Activated gamma-delta T cell treated with Interleukin-2 at 50 U/mL for 16 hours (primary cell): ENCODE measurements around the gene ATOH8.

ENCODE experiments used
- DNase-seq: peaks from one replicate; pipeline ENCODE4 v3.0.0-alpha.2; 2020

Gene ATOH8

GRCh38 chr2:85737961-85738360 lies 15.8 kb upstream of the ATOH8 start:
- no peak for DNase-seq

DNA sequence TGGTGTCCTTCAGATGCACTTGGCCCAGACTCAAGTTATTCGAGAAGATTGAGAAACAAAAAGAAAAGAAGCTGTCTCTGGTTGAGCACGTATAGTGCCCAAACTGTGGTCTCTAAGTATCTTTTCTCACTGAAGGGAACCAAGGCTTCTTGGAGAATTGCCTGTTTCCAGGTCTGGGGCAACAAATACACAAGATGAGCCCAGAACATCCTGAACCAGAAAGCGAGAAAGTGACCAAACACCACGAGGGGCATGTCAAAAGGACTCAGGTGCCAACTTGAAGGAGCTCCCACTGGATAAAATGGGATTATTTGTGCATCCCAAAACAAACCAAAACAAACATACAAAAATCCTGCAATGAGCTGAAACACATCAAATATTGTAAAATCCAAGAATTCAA lies 13.6 kb upstream of the ATOH8 start:
- no peak for DNase-seq

DNA sequence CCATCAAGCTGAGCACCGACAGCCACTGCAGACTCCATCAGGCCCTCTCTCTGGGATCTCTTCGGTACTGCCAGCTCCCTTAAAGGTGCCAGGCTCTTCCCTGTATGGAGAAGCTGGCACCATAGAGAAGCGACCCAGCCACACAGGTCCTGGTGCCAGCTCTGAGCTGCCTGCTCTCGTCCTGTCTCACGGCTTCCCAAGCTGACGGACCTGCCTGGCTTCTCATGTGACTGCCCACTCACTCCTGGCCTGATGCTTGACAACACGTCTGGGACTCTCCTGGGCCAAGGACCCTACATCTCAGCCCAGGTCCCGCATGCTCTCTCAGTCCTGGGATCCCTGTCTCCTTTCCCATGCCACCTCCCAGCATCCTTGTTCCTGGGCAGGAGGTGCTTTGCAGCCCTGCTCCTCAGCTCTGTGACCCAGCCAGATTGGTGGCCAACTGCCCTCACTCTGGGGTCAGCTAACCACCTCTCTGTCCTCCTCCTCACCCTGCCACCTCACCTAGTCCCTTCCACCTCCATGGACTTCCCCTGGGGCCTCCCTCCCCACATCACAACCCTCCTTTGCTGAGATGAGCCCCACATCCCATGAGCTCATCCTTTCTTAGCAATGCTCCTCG lies 12.5 kb upstream of the ATOH8 start:
- no peak for DNase-seq

DNA sequence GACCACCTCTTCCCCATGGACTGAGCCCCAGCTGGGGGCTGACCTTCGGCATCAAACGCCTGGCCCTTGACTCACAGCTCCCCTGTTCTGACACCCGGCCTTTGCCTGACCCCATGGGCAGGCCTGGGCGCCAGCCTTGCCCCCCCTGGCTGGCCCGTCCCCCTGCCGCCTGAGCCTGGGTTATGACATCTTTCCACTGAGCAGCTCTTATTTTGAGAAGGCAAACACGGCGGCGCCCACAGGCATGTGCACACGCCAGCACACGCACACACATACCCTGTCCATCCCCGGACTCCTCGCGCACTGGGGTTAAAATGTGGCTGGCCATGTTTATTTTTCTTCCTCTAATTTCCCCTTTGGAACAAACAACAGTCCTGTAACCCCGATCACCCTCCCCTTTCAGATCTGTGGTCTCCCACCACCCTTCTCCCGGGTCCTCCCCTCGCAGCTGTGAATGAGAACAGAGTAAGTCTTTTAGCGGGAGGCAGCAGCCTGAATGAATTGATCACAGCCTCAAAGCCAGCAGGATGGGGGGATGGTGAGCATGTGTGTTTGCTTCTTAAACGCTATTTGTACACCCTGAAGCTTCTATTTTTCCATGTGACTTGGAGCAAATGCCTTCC lies 11.8 kb upstream of the ATOH8 start:
- DNase-seq: no peak

DNA sequence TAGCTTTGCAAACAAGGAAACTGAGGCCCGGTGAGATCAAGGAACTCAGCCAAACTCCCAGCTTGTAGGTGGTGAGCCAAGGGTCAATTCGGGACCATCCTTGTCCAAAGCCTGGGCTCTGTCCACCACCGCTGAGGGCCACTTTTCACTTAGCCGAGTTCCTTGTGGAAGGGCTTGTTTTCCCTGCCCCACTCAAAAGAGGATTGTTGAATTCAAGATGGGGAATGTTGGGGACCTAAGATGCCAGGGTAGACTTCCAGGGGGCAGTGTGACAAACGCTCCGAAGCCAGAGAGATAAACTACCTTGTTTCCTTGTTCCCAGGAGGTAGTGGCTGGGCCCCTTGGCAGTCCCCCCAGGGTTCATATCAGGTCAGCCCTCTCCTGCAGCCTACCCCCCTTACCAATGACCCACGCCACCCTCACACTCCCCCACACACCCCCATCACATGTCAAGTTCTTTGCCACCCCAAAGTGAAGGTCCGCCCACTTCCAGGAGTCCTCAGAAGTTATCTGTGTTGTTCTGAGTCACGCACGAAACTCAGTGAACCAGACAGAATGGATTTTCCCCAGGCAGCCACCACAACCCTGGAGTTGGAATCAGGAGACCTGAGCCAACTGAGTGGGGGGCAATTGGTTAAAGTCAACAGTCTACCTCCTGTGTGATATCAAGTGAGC lies 10.3 kb upstream of the ATOH8 start:
- no peak for DNase-seq

- DNase-seq: no peak
Observed at GRCh38 chr2:85744055-85744454, 9.7 kb upstream of the ATOH8 start.

DNA sequence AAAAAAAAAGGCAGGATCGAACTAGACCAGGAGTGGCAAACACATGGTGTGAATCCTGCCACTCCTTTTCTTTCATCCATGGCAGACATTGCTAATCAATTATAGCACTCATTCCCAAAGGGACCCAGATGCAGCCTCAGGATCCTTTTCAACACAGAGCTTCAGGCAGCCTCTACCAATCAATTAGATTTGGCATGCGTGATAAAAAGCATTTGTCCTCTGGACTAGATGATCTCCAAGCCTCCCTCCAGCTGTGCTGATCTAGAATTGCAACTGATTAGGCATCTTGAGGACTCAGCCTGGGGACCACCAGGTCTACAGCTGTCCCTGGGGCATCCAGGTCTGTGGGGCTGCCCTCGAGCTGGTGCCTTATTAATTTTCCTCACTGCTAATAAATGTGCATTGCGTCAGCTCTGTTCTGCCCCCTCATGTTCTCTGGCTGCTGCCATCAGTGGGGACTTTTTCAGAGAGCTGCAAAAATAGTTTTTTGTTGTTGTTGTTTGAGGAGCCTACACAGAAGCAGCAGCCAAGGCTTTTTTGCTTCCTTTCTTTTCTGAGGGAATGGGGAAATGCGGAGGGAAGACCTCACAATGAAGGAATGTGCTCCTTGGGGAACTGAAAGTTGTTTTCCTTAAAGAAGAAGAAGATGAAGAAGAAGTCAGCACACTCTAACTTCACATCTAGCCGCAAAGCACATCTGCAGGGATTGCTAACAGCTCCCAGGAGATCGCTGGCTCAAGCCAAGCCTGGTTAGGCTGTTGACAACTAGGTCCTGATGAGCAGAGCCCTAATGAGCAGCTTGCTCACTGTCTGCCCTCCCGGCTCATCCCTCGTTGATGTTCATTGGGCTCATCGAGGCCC lies 8.8 kb upstream of the ATOH8 start:
- no peak for DNase-seq

DNA sequence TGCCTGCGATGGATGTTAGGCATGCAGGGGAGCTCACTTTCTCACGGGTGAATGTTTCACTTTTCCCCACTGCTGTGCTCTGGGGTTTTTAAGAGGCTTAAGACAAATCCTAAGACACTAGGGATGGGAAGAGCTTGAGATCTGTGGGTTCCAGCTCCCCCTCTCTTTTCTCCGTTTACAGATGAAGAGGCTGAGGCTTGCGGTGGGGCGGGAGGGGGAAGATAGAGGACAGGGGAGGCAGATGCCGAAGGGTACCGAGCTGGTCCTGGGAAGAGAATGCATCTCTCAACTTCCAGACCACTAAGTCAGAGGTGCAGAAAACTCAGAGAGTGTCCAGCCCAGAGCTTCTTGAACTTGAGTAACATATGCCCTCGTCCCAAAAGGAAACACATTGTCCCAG lies 8.2 kb upstream of the ATOH8 start:
- no peak for DNase-seq

DNA sequence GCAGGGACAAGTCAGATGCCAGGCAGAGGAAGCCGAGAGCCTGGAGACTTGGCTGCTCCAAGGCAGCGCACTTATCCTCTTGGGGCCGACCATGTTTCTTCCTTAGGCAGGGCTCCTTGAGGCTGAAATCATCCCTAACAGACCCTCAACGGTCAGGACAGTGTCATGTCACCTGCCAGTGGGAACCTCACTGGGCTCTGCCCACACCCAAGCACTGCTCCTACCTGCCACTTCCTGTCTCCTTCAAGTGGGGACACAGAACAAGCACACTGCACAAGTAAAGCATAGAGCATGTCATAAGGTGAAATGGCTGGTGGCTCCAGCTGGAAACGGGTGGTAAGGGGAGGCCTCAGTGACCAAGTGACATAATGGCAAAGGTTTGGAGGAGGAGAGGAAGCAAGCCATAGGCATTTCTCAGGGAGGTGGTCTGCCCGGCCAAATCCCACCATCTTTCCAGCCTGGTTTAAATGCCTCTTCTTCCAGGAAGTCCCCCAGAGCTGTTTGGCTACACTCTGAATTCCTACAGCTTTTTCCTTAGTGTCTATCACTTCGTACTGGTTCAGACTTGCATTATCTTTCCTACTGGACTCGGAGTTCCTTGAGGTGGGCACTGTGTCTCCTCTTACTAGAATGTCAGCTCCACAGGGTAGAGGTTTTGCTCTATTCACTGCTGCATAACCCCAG lies 7.3 kb upstream of the ATOH8 start:
- DNase-seq: no peak

DNA sequence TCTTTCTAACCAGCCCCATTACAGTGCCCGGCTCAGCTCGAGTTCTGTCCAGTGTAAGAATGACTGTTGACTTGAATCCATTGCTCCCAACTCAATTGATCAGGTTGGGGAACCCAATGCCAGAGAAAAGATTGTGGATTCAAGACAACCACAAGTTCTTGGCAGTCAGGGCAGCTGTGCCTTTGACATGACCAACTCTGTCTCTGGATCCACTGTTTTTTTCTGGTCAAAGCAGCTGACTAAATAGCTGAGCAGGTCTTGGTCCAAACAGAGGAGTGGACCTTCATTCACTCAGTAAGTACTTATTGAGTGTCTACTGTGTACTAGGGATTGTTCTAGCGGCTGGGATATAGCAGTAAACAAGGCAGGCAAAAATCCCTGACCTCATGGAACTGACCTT lies 6.3 kb upstream of the ATOH8 start:
- no peak for DNase-seq

GRCh38 chr2:85748039-85748734 lies 5.6 kb upstream of the ATOH8 start:
- no peak for DNase-seq

DNA sequence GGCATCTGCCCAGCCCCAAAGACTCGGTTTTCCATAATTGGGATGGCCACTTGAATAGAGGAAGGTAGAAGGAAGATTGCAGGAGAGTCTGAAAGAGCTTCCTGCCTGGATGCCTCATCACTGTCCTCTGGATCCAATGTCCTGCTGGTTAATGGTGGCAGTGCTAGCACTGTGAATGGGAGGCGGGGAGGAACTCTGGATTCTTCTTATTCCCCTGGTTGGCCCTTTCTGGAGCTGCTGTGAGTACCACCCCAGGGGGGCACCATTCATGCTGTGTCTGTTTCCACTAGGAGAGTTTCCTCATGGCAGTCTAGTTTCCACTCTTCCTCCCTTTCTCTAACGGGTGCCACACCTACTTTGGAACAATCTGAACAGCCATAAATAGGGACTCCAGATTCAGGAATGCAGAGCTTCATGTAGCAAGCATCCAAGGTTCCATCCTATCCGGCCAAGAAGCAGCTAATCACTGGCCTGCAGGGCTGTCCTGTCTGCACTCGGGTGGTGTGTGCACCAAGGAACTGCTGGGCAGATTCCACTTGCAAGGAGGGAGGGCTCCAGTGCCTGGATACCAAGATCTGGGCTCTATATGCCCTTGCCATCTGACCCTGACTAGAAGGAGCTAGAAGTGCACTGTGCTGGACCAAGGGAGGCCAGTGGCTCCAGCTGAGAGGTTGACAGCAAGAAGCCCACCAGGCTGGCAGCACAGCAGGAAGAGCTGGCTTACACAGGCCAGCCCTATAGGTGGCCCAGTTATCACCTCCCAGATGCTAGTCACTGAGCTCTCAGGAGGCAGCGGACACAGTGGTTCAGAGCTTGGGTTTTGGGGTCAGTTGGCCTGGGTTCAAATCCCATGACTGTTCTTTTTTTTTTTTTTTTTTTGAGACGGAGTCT lies 4.6 kb upstream of the ATOH8 start:
- no peak for DNase-seq

GRCh38 chr2:85750587-85751575 lies 2.9 kb upstream of the ATOH8 start:
- peak; percentile 54 for DNase-seq

DNA sequence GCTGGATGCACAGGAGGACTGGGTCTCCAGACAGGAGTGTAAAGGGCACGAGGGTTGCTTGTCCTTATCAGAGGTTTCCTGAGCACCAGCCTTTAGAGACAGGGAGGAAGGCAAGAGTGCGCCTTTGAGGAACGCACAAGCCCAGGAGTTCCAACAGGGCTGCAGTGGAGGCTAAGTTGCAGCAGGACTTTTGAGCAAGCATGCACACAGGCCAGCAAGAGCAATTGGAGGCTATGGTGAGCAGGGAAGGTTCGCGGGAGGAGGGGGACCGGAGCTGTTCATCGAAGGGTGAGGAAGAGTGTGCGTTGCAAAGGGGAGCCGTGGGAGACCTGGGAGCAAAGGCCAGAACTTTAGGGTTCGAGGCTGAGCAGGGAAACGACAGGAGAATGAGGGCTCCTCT lies 2.2 kb upstream of the ATOH8 start:
- no peak for DNase-seq

GRCh38 chr2:85753035-85753524 lies 711 bp upstream of the ATOH8 start:
- no peak for DNase-seq

DNA sequence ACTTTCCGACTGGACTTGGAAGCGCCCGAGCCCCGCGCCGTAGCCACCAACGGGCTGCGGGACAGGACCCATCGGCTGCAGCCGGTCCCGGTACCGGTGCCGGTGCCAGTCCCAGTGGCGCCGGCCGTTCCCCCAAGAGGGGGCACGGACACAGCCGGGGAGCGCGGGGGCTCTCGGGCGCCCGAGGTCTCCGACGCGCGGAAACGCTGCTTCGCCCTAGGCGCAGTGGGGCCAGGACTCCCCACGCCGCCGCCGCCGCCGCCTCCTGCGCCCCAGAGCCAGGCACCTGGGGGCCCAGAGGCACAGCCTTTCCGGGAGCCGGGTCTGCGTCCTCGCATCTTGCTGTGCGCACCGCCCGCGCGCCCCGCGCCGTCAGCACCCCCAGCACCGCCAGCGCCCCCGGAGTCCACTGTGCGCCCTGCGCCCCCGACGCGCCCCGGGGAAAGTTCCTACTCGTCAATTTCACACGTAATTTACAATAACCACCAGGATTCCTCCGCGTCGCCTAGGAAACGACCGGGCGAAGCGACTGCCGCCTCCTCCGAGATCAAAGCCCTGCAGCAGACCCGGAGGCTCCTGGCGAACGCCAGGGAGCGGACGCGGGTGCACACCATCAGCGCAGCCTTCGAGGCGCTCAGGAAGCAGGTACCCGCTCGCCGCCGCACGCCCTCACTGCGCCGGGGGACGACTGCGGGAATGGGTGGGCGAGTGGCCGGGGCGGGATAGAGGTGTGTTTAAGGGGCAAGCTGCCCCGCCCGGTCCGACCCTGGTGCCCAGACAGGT lies 713 bp downstream of the ATOH8 start:
- no peak for DNase-seq

DNA sequence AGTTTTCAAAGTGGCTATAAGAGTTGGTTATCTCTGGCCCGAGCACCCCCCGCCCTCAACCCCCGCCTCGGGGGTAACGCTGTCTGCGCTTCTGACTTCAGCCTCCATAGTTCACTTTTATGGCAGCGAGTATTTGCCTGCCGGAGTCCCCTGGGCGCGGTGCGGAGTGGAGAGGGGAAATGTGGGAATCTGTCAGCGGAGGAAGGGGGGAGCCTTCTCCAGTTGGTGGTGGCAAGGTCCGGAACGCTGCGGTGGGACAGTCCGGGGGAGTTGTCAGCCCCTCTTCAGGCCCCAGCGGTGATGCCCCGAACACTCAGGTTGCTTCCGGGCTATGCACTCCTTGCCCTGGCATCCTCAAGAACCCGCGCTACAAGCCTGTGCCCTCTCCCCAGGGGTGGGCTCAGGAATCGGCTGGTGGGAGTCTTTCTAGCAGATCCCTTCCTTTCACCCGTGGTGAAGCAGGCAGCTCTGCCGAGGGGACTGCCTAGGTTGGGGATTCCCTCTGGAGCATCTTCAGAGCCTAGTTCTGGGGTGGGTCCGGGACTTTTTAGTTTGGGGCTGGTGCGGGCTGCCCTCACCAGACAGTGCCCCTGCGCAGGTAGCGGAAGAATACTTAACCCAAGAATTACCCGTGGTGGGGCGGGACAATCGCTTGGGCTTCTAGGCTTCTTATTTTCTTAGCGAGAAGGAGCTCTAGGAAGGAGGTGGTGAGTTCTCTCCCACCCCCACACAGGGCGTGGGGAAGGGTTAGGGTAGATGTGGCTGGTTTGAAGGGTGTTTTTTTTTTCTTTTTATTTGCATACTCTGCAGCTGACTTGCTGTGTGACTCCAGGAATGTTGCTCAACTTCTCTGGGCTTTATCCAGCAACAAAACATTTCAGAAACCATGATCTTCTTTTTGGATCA lies 1.6 kb downstream of the ATOH8 start:
- no peak for DNase-seq

DNA sequence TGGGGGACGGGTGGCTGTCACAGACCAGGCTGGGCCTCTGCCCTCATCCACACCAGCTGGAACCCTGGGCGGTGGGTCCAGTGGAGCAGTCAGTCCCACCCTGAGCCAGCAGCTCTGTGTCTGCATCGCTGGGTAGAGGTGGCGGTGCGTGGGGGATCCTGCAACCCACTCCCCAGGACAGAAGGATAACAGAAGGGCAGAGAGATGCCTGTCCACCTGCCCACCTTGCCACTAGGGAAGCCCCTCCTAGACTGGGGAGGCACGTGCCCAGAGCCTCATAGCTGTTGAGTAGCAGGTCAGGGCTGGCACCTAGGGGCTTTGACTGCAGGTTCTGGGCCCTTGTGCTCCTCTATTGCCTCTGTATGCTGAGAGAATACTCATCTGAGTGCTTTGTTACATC lies 2.4 kb downstream of the ATOH8 start:
- no peak for DNase-seq
